Measurements from ENCODE around the gene L3MBTL1.

The L3MBTL1 gene

GRCh38 chr20:43590036-43590391, 82.5 kb downstream of the L3MBTL1 start:
- no peak for DNase-seq (ENCODE audit: low read depth in 2 of 2)

- DNase-seq (ENCODE audit: low read depth in 2 of 2) = peak; percentile 76 to 84
Observed at GRCh38 chr20:43590392-43591303, 83.2 kb downstream of the L3MBTL1 start, which contains the start of gene IFT52. TSS of gene IFT52 (plus strand) at chr20:43590937. CDS start at chr20:43594699, 3,762 bp downstream.
